ENCODE measurements around the gene NAAA. TPM values are rescaled to one million over a fixed set of nuclear protein-coding genes. Genes with fewer than 3 reads are reported as not detected.

Gene NAAA
- 20.1 to 25.7 TPM (median 21.9 TPM) in 5 replicates for total RNA-seq (2022; extraction: Qiagen RNA extraction; ENCODE audit: low read depth)

DNA sequence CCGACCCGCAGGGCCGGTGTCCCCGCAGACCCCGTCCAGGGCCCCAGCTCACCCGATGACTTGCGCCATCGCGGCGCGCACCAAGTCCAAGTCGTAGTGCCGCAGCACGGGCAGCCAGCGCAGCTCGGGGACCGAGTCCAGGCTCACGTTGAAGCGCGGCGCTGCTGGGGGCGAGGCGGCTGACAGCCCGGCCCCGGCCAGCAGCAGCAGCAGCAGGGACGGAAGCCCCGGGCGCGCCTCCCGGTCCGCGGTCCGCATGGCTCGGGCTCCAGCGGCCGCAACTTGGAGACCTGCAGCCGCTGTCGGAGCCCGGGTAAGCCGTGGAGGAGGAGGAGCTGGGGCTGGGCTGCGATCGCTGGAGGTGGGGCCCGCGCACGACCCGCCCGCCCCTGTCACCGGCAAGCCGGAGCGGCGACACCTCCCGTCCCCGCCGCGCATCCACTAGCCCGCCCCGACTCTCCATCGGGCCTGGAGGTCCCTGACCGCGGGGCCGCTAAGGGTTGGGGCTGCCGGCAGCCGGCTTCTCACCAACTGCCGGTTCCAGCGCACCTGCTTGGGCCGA is at the start of gene NAAA:
Gene NAAA (minus strand): TSS at position 322 of the 562 bp plus-strand sequence. CDS start 64 bp downstream, at position 258.

DNA sequence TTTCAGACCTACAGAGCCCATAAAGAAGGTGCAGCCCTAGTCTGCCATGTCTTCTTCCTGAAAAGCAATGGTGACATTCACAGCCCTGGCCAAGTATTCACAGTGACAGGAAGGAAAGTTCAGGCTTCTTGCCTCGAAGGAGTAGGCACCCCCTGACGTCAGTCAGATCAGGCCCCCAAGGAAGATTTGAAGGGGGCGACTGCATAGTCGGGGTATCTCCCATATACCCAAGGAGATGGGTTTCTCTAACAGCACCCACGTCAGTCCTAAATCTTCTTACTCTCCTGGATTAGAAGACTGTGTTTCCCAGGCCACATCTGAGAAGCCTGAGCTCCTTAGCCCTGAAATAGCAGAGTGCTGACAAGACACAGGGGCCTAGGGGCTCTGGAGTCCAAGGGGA is 38.5 kb downstream of the NAAA start, which contains the start of gene PPEF2:
Gene PPEF2 (minus strand): TSS at position 101 of the 400 bp plus-strand sequence. CDS start 6,127 bp downstream, outside the sequence.

Other genes with a start within 250 kb of the NAAA start
- 18.4 to 27.8 TPM (median 25.1 TPM) in 5 replicates for gene USO1, start 216.4 kb downstream of the NAAA start, total RNA-seq (2022; extraction: Qiagen RNA extraction; ENCODE audit: low read depth)
- gene PPEF2, start 38.6 kb downstream of the NAAA start, total RNA-seq (2022; extraction: Qiagen RNA extraction; ENCODE audit: low read depth), result not detected in 5 replicates
- gene SDAD1, start 49.9 kb upstream of the NAAA start, total RNA-seq (2022; extraction: Qiagen RNA extraction; ENCODE audit: low read depth), result 13.5 to 21.4 TPM (median 14.5 TPM) in 5 replicates
- not detected in 5 replicates for gene CXCL9, start 66.5 kb upstream of the NAAA start, total RNA-seq (2022; extraction: Qiagen RNA extraction; ENCODE audit: low read depth)
- 0.12 to 0.18 TPM in 2 of 5 replicates, not detected in the others for gene CXCL10, start 82.5 kb upstream of the NAAA start, total RNA-seq (2022; extraction: Qiagen RNA extraction; ENCODE audit: low read depth)
- gene CXCL11, start 95.1 kb upstream of the NAAA start, total RNA-seq (2022; extraction: Qiagen RNA extraction; ENCODE audit: low read depth), result not detected in 5 replicates
- gene ART3, start 133.7 kb upstream of the NAAA start, total RNA-seq (2022; extraction: Qiagen RNA extraction; ENCODE audit: low read depth), result not detected in 5 replicates
- 24.4 to 45.4 TPM (median 26.7 TPM) in 5 replicates for gene NUP54, start 207.4 kb upstream of the NAAA start, total RNA-seq (2022; extraction: Qiagen RNA extraction; ENCODE audit: low read depth)

All from A549 treated with ZK216348 at 1 μM for 4 hours (cell line).